Measurements from ENCODE around the gene UNC45A. TPM values are rescaled to one million over a fixed set of nuclear protein-coding genes. Genes with fewer than 3 reads are reported as not detected.
A peak's percentile ranks its signal among the peaks of the same experiment; 100 is the strongest.

UNC45A gene
- total RNA-seq, 4 donors from 2014 or later: 45.6 to 78.4 (median 55.3) TPM

DNA sequence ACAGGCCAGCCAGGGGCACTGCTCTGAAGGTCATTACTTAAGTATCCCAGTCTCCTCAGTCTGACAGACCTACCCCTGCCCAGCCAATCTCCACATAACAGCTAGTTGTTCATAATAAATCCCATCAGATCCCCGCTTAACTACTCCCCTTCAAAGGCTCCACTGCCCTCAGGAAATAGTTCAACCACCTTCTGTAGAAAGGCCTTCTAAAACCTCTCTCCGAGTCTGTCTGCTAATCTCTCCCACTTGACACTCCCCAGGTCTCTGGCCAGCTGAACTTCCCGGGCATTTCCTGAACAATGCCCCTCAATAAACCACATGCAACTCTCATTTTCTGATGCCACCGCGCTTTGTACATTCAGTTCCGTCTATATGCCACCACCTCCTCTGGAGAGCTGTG lies 53.2 kb downstream of the UNC45A start:
- H3K36me3 ChIP-seq: no peaks in the 10 kb centered on the region
- H3K27me3 ChIP-seq: no peaks in the 10 kb centered on the region
- H3K9me3 ChIP-seq: no peaks in the 10 kb centered on the region
- H3K4me3 ChIP-seq: no peak overlapping the region
- DNase-seq: no peak
- H3K27ac ChIP-seq: no peak overlapping the region
- H3K4me1 ChIP-seq: no peaks in the 10 kb centered on the region
- no peak for TF ChIP-seq POLR2A (IDR thresholded peaks at IDR 0.05)
- TF ChIP-seq, protein P1, sequence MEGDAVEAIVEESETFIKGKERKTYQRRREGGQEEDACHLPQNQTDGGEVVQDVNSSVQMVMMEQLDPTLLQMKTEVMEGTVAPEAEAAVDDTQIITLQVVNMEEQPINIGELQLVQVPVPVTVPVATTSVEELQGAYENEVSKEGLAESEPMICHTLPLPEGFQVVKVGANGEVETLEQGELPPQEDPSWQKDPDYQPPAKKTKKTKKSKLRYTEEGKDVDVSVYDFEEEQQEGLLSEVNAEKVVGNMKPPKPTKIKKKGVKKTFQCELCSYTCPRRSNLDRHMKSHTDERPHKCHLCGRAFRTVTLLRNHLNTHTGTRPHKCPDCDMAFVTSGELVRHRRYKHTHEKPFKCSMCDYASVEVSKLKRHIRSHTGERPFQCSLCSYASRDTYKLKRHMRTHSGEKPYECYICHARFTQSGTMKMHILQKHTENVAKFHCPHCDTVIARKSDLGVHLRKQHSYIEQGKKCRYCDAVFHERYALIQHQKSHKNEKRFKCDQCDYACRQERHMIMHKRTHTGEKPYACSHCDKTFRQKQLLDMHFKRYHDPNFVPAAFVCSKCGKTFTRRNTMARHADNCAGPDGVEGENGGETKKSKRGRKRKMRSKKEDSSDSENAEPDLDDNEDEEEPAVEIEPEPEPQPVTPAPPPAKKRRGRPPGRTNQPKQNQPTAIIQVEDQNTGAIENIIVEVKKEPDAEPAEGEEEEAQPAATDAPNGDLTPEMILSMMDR (IDR thresholded peaks at IDR 0.05): no peak

DNA sequence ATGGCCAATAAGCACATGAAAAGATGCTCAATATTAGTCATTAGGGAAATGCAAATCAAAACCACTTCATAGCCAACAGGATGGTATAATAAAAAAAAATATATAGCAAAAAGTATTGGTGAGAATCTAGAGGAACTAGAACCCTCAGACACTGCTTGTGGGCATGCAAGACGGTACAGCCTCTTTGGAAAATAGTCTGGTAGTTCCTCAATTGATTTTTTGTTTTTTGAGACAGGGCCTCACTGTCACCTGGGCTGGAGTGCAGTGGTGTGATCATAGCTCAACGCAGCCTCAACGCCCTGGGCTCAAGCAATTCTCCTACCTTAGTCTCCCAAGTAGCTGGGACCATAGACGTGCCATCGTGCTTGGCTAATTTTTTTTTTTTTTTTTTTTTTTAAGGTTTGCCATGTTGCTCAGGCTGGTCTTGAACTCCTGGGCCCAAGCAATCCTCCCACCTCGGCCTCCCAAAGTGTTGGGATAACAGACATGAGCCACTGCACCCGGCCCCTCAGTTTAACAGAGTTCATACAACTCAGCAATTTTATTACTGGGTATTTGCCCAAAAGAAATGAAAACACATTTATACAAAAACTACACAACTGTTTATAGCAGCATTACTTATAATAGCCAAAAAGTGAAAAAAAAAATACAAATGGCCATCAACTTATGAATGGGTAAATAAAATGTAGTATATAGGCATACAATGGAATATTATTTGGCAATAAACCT lies 54.1 kb downstream of the UNC45A start:
- H3K4me1 ChIP-seq: peaks cover 0 to 8% (median 0%) of the 10 kb centered on the region in 4 donors
- no peak for TF ChIP-seq POLR2A (IDR thresholded peaks at IDR 0.05)
- TF ChIP-seq, protein P1 (IDR thresholded peaks at IDR 0.05): no peak
- no peak overlapping the region for H3K4me3 ChIP-seq
- no peak overlapping the region for H3K27ac ChIP-seq
- H3K27me3 ChIP-seq: no peaks in the 10 kb centered on the region
- no peaks in the 10 kb centered on the region for H3K36me3 ChIP-seq
- no peaks in the 10 kb centered on the region for H3K9me3 ChIP-seq
- no peak for DNase-seq

DNA sequence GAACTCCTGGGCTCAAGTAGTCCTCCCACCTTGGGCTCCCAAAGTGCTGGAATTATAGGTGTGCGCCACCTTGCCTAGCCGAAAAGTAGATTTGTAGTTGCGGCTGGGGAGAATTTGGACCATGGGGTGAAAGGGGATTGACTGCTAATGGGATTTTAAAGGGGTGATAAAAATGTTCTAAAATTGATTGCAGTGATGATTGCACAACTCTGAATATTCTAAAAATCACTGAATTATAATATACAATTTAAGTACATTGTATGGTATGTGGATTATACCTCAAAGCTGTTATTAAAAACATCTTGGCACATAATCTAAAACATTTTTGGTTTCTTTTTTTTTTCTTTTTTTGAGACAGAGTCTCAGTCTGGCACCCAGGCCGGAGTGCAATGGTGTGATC lies 55.4 kb downstream of the UNC45A start:
- no peaks in the 10 kb centered on the region for H3K27me3 ChIP-seq
- no peaks in the 10 kb centered on the region for H3K9me3 ChIP-seq
- no peak overlapping the region for H3K4me3 ChIP-seq
- H3K4me1 ChIP-seq: peaks cover 0 to 8% (median 0%) of the 10 kb centered on the region in 4 donors
- DNase-seq: no peak
- TF ChIP-seq, protein P1 (IDR thresholded peaks at IDR 0.05): no peak
- TF ChIP-seq POLR2A (IDR thresholded peaks at IDR 0.05): no peak
- H3K27ac ChIP-seq: no peak overlapping the region
- H3K36me3 ChIP-seq: no peaks in the 10 kb centered on the region

DNA sequence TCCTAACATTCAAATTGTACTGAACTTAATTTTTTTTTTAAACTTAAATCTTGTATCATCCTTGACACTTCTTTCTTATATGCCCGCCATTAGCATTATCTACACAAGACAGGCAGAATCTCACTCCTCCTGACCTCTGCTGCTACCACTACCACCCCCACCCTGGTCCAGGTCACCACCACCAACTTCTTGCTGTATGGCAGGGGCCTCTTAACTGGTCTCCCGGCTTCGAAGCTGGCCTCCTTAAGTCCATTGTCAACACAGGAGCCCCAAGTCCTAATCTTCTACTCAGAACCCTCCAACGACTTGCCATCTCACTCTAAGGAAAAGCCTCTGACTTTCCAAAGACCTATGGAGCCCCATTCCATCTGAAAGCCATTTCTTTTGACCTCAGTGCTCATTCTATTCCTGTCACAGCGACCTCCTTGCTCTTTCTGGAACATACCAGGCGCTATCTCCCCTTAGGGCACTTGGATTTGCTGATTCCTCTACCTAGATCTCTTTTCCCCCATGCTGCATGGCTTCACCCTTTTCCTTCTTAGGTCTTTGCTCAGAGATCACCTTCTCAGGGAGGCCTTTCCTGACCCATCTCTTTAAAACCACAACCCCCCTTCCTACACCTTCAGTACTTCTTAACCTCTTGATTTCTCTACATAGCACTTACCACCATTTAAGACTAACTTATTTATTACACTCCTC lies 56.7 kb downstream of the UNC45A start:
- Histone ChIP-seq H3K36me3 (no peaks in the 10 kb centered on the region), H3K27ac (no peak overlapping the region), H3K27me3 (no peaks in the 10 kb centered on the region), H3K4me3 (no peak overlapping the region), H3K9me3 (no peaks in the 10 kb centered on the region), H3K4me1 (peaks cover 0 to 8% (median 0%) of the 10 kb centered on the region in 4 donors)
- TF ChIP-seq POLR2A (IDR thresholded peaks at IDR 0.05): no peak
- TF ChIP-seq, protein P1 (IDR thresholded peaks at IDR 0.05): no peak
- DNase-seq: no peak

DNA sequence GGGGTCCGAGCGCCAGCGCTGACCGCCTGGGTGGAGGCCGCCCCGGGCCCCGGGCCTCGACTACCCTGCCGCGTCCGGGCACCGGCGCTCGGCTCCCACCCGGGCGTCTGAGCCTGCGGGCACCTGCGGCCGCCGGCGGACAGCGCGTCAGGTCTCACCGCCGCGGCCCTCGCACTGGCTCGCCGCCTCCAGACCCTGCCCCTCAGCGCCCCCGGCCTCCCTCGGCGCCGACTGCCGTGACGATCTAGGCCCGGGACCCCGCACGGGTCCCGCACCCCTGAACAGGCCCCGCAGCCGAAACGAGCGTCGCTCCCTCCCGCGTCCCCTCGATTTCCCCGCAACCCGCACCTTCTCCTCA lies 59.0 kb downstream of the UNC45A start:
- Histone ChIP-seq H3K4me1 (peaks cover 0 to 8% (median 0%) of the 10 kb centered on the region in 4 donors), H3K4me3 (peak overlapping the region; percentile 87 to 97 (median 88)), H3K36me3 (peaks cover 0 to 7% (median 0%) of the 10 kb centered on the region in 3 donors), H3K9me3 (no peaks in the 10 kb centered on the region), H3K27ac (peak overlapping the region; percentile 80 to 87 (median 84)), H3K27me3 (no peaks in the 10 kb centered on the region)
- peak in 1 of 3 donors; percentile 49 for DNase-seq
- no peak for TF ChIP-seq POLR2A (IDR thresholded peaks at IDR 0.05)
- TF ChIP-seq, protein P1 (IDR thresholded peaks at IDR 0.05): peak in 1 of 6 experiments; percentile 2
